ENCODE data around the gene PHF23. TPM values are rescaled to one million over a fixed set of nuclear protein-coding genes. Genes with fewer than 3 reads are reported as not detected.
A peak's percentile ranks its signal among the peaks of the same experiment; 100 is the strongest.

The PHF23 gene
- total RNA-seq, 1 experiment from 2014 or later = 85.1 TPM

GRCh38 chr17:7252176-7253043 lies 13.2 kb upstream of the PHF23 start, which contains the start of gene ELP5:
Gene ELP5 (plus strand): TSS chr17:7252215. CDS start chr17:7252551, 336 bp downstream.
- intact Hi-C loops (cut with micrococcal nuclease; ENCODE audit: unreplicated experiment) = loop anchor here (5.0 kb wide), 1 partner anchor 55 kb away; the partner anchor contains the start of gene EIF5A
- BruUV-seq (replicated peaks) = TSS peak; percentile 76
- Histone ChIP-seq H3K27me3 (replicated peaks; ENCODE audit: insufficient read depth, low read depth, low read length, poor library complexity) (no peaks in the 10 kb centered on the region), H3K36me3 (ENCODE audit: insufficient read depth, low read length, poor library complexity, severe bottlenecking) (peaks cover 17% of the 10 kb centered on the region), H3K4me3 (ENCODE audit: low read depth, low read length, poor library complexity, severe bottlenecking) (peak within 1 kb of the TSS; percentile 74), H3K27ac (ENCODE audit: low read depth, low read length, poor library complexity, severe bottlenecking) (peak within 1 kb of the TSS; percentile 98), H3K4me1 (ENCODE audit: insufficient read depth, low read length, poor library complexity, severe bottlenecking) (peaks cover 17% of the 10 kb centered on the region), H3K9me3 (ENCODE audit: low read depth, low read length, poor library complexity, severe bottlenecking) (no peaks in the 10 kb centered on the region)
- peak; percentile 94 for DNase-seq (ENCODE audit: low spot score)
- ChIA-PET POLR2A (ENCODE audit: low non-redundant PET) (no interaction called here), CTCF (no interaction called here)
- TF ChIP-seq, protein P1, sequence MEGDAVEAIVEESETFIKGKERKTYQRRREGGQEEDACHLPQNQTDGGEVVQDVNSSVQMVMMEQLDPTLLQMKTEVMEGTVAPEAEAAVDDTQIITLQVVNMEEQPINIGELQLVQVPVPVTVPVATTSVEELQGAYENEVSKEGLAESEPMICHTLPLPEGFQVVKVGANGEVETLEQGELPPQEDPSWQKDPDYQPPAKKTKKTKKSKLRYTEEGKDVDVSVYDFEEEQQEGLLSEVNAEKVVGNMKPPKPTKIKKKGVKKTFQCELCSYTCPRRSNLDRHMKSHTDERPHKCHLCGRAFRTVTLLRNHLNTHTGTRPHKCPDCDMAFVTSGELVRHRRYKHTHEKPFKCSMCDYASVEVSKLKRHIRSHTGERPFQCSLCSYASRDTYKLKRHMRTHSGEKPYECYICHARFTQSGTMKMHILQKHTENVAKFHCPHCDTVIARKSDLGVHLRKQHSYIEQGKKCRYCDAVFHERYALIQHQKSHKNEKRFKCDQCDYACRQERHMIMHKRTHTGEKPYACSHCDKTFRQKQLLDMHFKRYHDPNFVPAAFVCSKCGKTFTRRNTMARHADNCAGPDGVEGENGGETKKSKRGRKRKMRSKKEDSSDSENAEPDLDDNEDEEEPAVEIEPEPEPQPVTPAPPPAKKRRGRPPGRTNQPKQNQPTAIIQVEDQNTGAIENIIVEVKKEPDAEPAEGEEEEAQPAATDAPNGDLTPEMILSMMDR (conservative IDR thresholded peaks at IDR 0.05; ENCODE audit: low read depth, low read length) = peak; percentile 46
- TF ChIP-seq EZH2 (IDR thresholded peaks at IDR 0.05; ENCODE audit: borderline replicate concordance, low read depth, low read length, poor library complexity, severe bottlenecking) = no peak

DNA sequence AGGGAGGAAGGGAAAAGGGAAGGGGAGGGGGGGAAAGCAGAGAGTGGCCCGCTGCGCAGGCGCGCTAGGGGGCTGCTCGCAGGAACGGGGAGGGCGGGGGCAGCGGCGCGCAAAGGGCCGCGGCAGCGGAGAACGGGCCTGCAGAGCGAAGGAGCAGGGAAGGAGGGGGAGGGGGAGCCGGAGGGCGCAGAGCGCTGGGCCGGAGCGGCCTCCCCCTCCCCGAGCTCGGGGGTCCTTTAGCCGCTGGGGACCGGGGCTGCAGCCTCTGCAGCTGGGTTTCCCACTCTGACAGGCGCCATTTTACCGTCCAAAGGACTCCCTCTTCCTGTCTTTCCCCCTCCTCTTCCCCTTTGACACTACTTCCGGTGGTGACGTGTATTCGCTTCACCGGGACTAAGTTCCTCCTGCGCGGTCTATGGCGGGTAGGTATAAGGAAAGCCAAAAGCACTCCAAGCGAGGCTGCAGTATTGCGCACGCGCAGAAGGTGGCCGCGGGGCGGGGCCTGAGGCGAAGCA lies 12.5 kb upstream of the PHF23 start, which contains the start of gene CTDNEP1:
CTDNEP1 (minus strand) TSS at position 74 of the 515 bp plus-strand sequence. CDS start 438 bp downstream, outside the sequence.
- no peaks in the 10 kb centered on the region for H3K27me3 ChIP-seq (replicated peaks; ENCODE audit: insufficient read depth, low read depth, low read length, poor library complexity)
- intact Hi-C loops (cut with micrococcal nuclease; ENCODE audit: unreplicated experiment) = loop anchor here (1.0 to 5.0 kb wide), 2 partner anchors 8 to 56 kb away; partner anchors contain the start of gene EIF5A
- peaks cover 17% of the 10 kb centered on the region for H3K4me1 ChIP-seq (ENCODE audit: insufficient read depth, low read length, poor library complexity, severe bottlenecking)
- peak within 1 kb of the TSS; percentile 98 for H3K27ac ChIP-seq (ENCODE audit: low read depth, low read length, poor library complexity, severe bottlenecking)
- CTCF ChIA-PET = no interaction called here
- POLR2A ChIA-PET (ENCODE audit: low non-redundant PET) = interaction anchor here (0.6 kb wide), 3 partner anchors 9 to 232 kb away, joined by 3 to 5 read pairs (median 3); partner anchors contain the start of gene GABARAP
- peak within 1 kb of the TSS; percentile 74 for H3K4me3 ChIP-seq (ENCODE audit: low read depth, low read length, poor library complexity, severe bottlenecking)
- H3K9me3 ChIP-seq (ENCODE audit: low read depth, low read length, poor library complexity, severe bottlenecking) = no peaks in the 10 kb centered on the region
- TF ChIP-seq EZH2 (IDR thresholded peaks at IDR 0.05; ENCODE audit: borderline replicate concordance, low read depth, low read length, poor library complexity, severe bottlenecking) = no peak
- TF ChIP-seq, protein P1 (conservative IDR thresholded peaks at IDR 0.05; ENCODE audit: low read depth, low read length) = no peak
- DNase-seq (ENCODE audit: low spot score) = peak; percentile 100
- H3K36me3 ChIP-seq (ENCODE audit: insufficient read depth, low read length, poor library complexity, severe bottlenecking) = peaks cover 23% of the 10 kb centered on the region
- BruUV-seq (replicated peaks) = no TSS peak

DNA sequence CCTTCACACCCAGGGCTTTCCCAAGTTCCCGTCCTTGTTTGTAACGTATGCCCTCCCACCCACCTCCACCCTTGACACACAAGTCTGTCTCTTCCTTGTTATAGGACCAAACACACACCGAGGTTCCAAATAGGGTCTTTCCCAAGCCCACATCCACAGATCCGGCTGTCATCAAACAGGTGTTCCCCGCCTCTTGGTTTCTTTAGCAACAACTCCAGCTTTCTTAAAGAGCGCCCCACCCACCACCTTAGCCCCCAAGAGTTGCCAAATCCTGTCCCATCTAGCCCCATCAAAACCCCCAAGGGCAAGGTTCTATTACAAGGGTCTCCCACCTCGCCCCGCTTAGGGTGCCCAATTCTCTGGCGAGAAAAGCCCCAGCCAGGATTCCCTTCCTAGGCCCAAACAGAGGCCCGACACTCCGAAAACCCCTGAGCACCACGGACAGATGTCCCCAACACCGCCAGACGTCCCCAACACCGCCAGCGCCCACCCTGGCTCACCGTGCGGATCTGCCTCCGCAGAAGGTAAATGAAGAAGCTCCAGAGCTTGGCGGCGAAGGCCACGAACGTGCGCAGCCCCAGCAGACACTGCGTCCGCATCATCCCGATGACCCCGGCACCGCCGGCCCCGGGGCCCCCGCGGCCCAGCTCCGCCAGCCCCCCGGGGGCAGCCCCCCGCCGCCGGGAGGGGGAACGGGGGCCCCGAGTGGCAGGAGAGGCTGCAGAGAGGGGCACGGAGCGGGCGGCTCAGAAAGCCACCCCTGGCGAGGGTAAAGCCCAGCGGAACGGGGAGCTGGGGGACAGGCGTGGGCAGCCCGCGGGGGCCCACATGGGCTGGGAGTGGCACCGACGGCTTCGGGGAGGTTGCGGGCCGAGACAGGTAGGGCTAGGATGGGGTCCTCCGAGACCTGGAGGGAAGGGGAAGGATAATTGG lies 11.7 kb upstream of the PHF23 start:
- Histone ChIP-seq H3K27me3 (replicated peaks; ENCODE audit: insufficient read depth, low read depth, low read length, poor library complexity) (no peaks in the 10 kb centered on the region), H3K36me3 (ENCODE audit: insufficient read depth, low read length, poor library complexity, severe bottlenecking) (peaks cover 31% of the 10 kb centered on the region), H3K4me1 (ENCODE audit: insufficient read depth, low read length, poor library complexity, severe bottlenecking) (peaks cover 17% of the 10 kb centered on the region), H3K9me3 (ENCODE audit: low read depth, low read length, poor library complexity, severe bottlenecking) (no peaks in the 10 kb centered on the region), H3K4me3 (ENCODE audit: low read depth, low read length, poor library complexity, severe bottlenecking) (peak overlapping the region; percentile 74), H3K27ac (ENCODE audit: low read depth, low read length, poor library complexity, severe bottlenecking) (peak overlapping the region; percentile 98)
- intact Hi-C loops (cut with micrococcal nuclease; ENCODE audit: unreplicated experiment) = loop anchor here (1.0 to 5.0 kb wide), 2 partner anchors 8 to 56 kb away; partner anchors contain the start of gene EIF5A
- POLR2A ChIA-PET (ENCODE audit: low non-redundant PET) = interaction anchor here (0.6 kb wide), 3 partner anchors 9 to 233 kb away, joined by 3 to 5 read pairs (median 3); partner anchors contain the start of gene GABARAP
- TF ChIP-seq EZH2 (IDR thresholded peaks at IDR 0.05; ENCODE audit: borderline replicate concordance, low read depth, low read length, poor library complexity, severe bottlenecking) = no peak
- TF ChIP-seq, protein P1 (conservative IDR thresholded peaks at IDR 0.05; ENCODE audit: low read depth, low read length) = no peak
- CTCF ChIA-PET = no interaction called here
- no TSS peak for BruUV-seq (replicated peaks)
- DNase-seq (ENCODE audit: low spot score) = no peak

Measured in A673 (cell line).